A549 (cell line): ENCODE measurements around the gene SLC9C2. TPM values are rescaled to one million over a fixed set of nuclear protein-coding genes. Genes with fewer than 3 reads are reported as not detected.
"Not testable (repeated sequence)": the region's sequence is repeated elsewhere in the genome, so short reads cannot be mapped to it uniquely, and the experiment has no call there.

Experiments
- ATAC-seq, 2 experiments: fragments of 200-7000 bp in 1 of 2; fragments of >200 bp in 1 of 2; cut with Nextera tagmentation in 1 of 2; cut with Tn5 transposase in 1 of 2; 3 replicates each; pipeline versions ENCODE4 v1.8.0 to v1.9.1; 2018 to 2020; ENCODE audit warnings: mild to moderate bottlenecking in 1 of 2, moderate library complexity in 1 of 2
- CTCF ChIA-PET: fragments of 300-600 bp; sonication (Branson Sonifier 250); formaldehyde crosslinking; extraction: SDS; loops from one replicate; lab custom pipeline; 2021; ENCODE audit warnings: antibody characterized with exemption, inconsistent platforms; lab: Yijun Ruan, JAX
- POLR2A ChIA-PET: fragments of 350-600 bp; formaldehyde crosslinking; extraction: SDS; loops from one replicate; lab custom pipeline; 2021; ENCODE audit warnings: antibody characterized with exemption, inconsistent platforms; lab: Yijun Ruan, JAX
- DNase-seq, 2 experiments: peaks; one replicate each; pipeline versions ENCODE4 v3.0.0 to v3.0.0-alpha.2; 2011 to 2016; ENCODE audit warnings: low read depth in 1 of 2, low spot score in 1 of 2
- FAIRE-seq: peaks from 2 replicates; lab custom pipeline; 2011; peaks lifted over from hg19 to GRCh38; lab: Jason Lieb, UNC
- H3K27ac ChIP-seq, 2 experiments: fragments of >200 bp; sonication (Bioruptor Twin); formaldehyde crosslinking; 3 replicates each; pipeline ENCODE4 v1.5.1; 2016 to 2017
- H3K4me1 ChIP-seq: fragments of >200 bp; sonication (Bioruptor Twin); formaldehyde crosslinking; 3 replicates; pipeline ENCODE4 v1.6.1; 2016
- H3K4me2 ChIP-seq: fragments of >200 bp; sonication (Bioruptor Twin); formaldehyde crosslinking; 3 replicates; pipeline ENCODE4 v1.6.1; 2016
- H3K4me3 ChIP-seq: fragments of >200 bp; sonication (Bioruptor Twin); formaldehyde crosslinking; 3 replicates; pipeline ENCODE4 v1.5.1; 2016
- H3K9me3 ChIP-seq: fragments of >200 bp; sonication (Bioruptor Twin); formaldehyde crosslinking; 3 replicates; pipeline ENCODE4 v1.6.1; 2016
- BHLHE40 ChIP-seq: IDR thresholded peaks from 2 replicates; pipeline ENCODE4 v1.6.1; 2012; ENCODE audit warnings: low read depth, low read length, inconsistent platforms
- CEBPB ChIP-seq, 2 experiments: fragments of >200 bp in 1 of 2; sonication (Bioruptor Twin) in 1 of 2; formaldehyde crosslinking in 1 of 2; IDR thresholded peaks; 2 replicates each; pipeline ENCODE4 v1.6.1; 2012 to 2016
- CHD2 ChIP-seq: fragments of 150-350 bp; IDR thresholded peaks from 2 replicates; pipeline ENCODE4 v1.6.1; 2014; ENCODE audit warnings: low read length; ENCODE audit not compliant: partially characterized antibody
- FOSL2 ChIP-seq, 2 experiments: fragments of 450-650 bp in 1 of 2; fragments of >200 bp in 1 of 2; sonication (Bioruptor Twin) in 1 of 2; formaldehyde crosslinking; IDR thresholded peaks; 2 replicates each; pipeline versions ENCODE4 v1.5.0 to v1.6.1; 2016 to 2020; ENCODE audit warnings: mild to moderate bottlenecking in 1 of 2, moderate library complexity in 1 of 2
- FOXS1 ChIP-seq: fragments of 250-450 bp; sonication (Bioruptor Pico); IDR thresholded peaks from 2 replicates; pipeline ENCODE4 v1.5.0; 2020; ENCODE audit warnings: mild to moderate bottlenecking, moderate library complexity
- HOXA7 ChIP-seq: fragments of 250-450 bp; sonication (Bioruptor Pico); IDR thresholded peaks from 2 replicates; pipeline ENCODE4 v1.5.0; 2020; ENCODE audit warnings: mild to moderate bottlenecking, moderate library complexity
- HOXB5 ChIP-seq: fragments of 250-450 bp; sonication (Bioruptor Pico); IDR thresholded peaks from 2 replicates; pipeline ENCODE4 v1.5.0; 2020; ENCODE audit warnings: mild to moderate bottlenecking, moderate library complexity
- JUN ChIP-seq, 2 experiments: fragments of >200 bp; sonication (Bioruptor Twin); formaldehyde crosslinking; IDR thresholded peaks; 2 replicates in 1 of 2; 3 replicates in 1 of 2; pipeline ENCODE4 v1.6.1; 2016 to 2017
- KDM5A ChIP-seq: fragments of 200-600 bp; sonication (generic); IDR thresholded peaks from 2 replicates; pipeline ENCODE4 v1.6.1; 2016; ENCODE audit warnings: antibody characterized with exemption, mild to moderate bottlenecking
- MAZ ChIP-seq: fragments of 150-350 bp; IDR thresholded peaks from 2 replicates; pipeline ENCODE4 v1.6.1; 2014; ENCODE audit warnings: antibody characterized with exemption, low read depth, low read length, borderline replicate concordance
- NFE2L2 ChIP-seq: fragments of 150-350 bp; conservative IDR thresholded peaks from 2 replicates; pipeline ENCODE4 v1.6.1; 2014; ENCODE audit warnings: low read length
- NR3C1 ChIP-seq: fragments of >200 bp; sonication (Bioruptor Twin); formaldehyde crosslinking; IDR thresholded peaks from 3 replicates; pipeline ENCODE4 v1.6.1; 2017
- PHF8 ChIP-seq: fragments of 200-600 bp; sonication (generic); IDR thresholded peaks from 2 replicates; pipeline ENCODE4 v1.6.1; 2016; ENCODE audit warnings: low read depth, mild to moderate bottlenecking, antibody characterized with exemption, moderate library complexity, borderline replicate concordance
- POLR2A ChIP-seq: IDR thresholded peaks from 2 replicates; pipeline ENCODE4 v1.6.1; 2012; ENCODE audit warnings: mild to moderate bottlenecking, low read length
- POLR2AphosphoS2 ChIP-seq: conservative IDR thresholded peaks from 2 replicates; pipeline ENCODE4 v1.6.1; 2012; ENCODE audit warnings: low read length, improper control_type of control experiment, inconsistent platforms
- RCOR1 ChIP-seq: fragments of 150-350 bp; IDR thresholded peaks from 2 replicates; pipeline ENCODE4 v1.6.1; 2014; ENCODE audit warnings: antibody characterized with exemption, low read length, low read depth
- RFX5 ChIP-seq: fragments of 450-650 bp; IDR thresholded peaks from 2 replicates; pipeline ENCODE4 v1.7.1; 2014; ENCODE audit warnings: antibody characterized with exemption, mild to moderate bottlenecking, moderate library complexity
- SMC3 ChIP-seq: fragments of >200 bp; sonication (Bioruptor Twin); formaldehyde crosslinking; IDR thresholded peaks from 3 replicates; pipeline ENCODE4 v1.6.1; 2018; ENCODE audit warnings: inconsistent platforms
- ZFP36 ChIP-seq: fragments of 450-650 bp; IDR thresholded peaks from 2 replicates; pipeline ENCODE4 v1.6.1; 2014; ENCODE audit warnings: borderline replicate concordance; ENCODE audit not compliant: partially characterized antibody
- WGBS: methylation state at CpG from one replicate; pipeline ENCODE4 v1.1.6; 2017; ENCODE audit errors: missing lambda C conversion rate; 5-methylcytosine and 5-hydroxymethylcytosine counted together
- polyA plus RNA-seq, 4 experiments: library from polyadenylated mRNA; depleted of rRNA in 3 of 4; stranded (reverse); fragments of >200 nt; fragmentation: RNase III in 1 of 4; extraction: RNeasy Plus Mini Kit Qiagen cat#74134 plus additional on column Dnase treatment in 1 of 4; gene quantifications; 2 replicates in 3 of 4; 3 replicates in 1 of 4; pipeline ENCODE4 v1.2.3, GENCODE V29; 2011 to 2017
- TF ChIP-seq, protein P1 (sequence below): IDR thresholded peaks from 2 replicates; pipeline ENCODE4 v1.6.1; 2012

The SLC9C2 gene
- polyA plus RNA-seq, 2 of the 4 experiments (the other 2 are of a cell fraction) = not detected

GRCh38 chr1:173467426-173467825, 135.4 kb downstream of the SLC9C2 start:
- no peak for DNase-seq
- WGBS = 70% methylated on average over 4 of the region's 4 CpGs
- TF ChIP-seq BHLHE40 (no peak), NR3C1 (no peak), RCOR1 (no peak), FOSL2 (IDR thresholded peaks at IDR 0.05) (no peak), FOSL2 (CRISPR knock-in tag; IDR thresholded peaks at IDR 0.05) (no peak), POLR2A (no peak), HOXA7 (CRISPR knock-in tag) (no peak), POLR2AphosphoS2 (no peak), CHD2 (no peak), RFX5 (no peak), NFE2L2 (no peak), PHF8 (no peak), SMC3 (no peak), CEBPB (IDR thresholded peaks at IDR 0.05) (no peak), MAZ (no peak), ZFP36 (no peak), JUN (IDR thresholded peaks at IDR 0.05) (no peak), FOXS1 (CRISPR knock-in tag) (no peak)
- TF ChIP-seq, protein P1, sequence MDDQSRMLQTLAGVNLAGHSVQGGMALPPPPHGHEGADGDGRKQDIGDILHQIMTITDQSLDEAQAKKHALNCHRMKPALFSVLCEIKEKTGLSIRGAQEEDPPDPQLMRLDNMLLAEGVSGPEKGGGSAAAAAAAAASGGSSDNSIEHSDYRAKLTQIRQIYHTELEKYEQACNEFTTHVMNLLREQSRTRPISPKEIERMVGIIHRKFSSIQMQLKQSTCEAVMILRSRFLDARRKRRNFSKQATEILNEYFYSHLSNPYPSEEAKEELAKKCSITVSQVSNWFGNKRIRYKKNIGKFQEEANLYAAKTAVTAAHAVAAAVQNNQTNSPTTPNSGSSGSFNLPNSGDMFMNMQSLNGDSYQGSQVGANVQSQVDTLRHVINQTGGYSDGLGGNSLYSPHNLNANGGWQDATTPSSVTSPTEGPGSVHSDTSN = no peak
- Histone ChIP-seq H3K9me3 (peaks cover 35% of the 10 kb centered on the region), H3K4me1 (no peaks in the 10 kb centered on the region), H3K27ac (no peak overlapping the region), H3K4me3 (no peak overlapping the region), H3K4me2 (no peak overlapping the region)
- POLR2A ChIA-PET = no interaction called here
- no peak for FAIRE-seq
- CTCF ChIA-PET = no interaction called here
- no peak for ATAC-seq

DNA sequence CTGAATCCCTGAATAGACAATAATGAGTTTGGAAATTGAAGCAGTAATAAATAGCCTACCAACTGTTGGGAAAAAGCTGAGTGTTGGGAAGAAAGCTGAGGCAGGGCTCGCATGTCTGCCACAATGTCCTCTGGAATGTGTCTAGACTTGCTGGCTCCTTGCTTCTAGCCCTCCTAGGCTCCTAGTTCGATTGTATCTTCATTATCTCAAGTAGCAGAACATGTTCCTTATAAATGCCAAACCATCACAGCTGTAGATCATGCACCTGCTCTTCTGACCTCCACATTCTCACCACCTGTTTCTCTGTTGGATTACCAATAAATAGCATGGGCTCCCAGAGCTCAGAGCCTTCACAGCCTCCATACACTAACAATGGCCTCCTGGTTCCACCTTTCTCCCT, 138.7 kb downstream of the SLC9C2 start:
- H3K27ac ChIP-seq, POLR2A ChIA-PET, DNase-seq, FAIRE-seq, H3K4me1 ChIP-seq, ATAC-seq, H3K4me3 ChIP-seq, H3K4me2 ChIP-seq: not testable (repeated sequence)
- CTCF ChIA-PET = interaction anchor here (1.0 kb wide), 1 partner anchor 15 kb away, joined by 3 read pairs; no protein-coding TSS in a partner anchor
- 40% methylated on average over 2 of the region's 2 CpGs for WGBS
- peaks cover 23% of the 10 kb centered on the region; the same call in 2 of the 3 replicates for H3K9me3 ChIP-seq

DNA sequence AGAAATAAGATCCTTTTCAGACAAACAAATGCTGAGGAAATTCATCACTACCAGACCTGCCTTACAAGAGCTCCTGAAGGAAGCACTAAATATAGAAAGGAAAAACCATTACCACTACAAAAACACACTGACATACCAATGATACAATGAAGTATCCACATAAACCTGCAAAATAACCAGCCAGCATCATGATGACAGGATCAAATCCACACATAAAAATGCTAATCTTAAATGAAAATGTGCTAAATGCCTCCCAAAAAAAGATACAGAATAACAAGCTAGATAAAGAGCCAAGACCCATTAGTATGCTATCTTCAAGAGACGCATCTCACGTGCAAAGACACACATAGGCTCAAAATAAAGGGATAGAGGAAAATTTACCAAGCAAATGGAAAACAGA, 140.2 kb downstream of the SLC9C2 start:
- CTCF ChIA-PET = interaction anchor here (0.9 to 2.1 kb wide), 3 partner anchors 14 to 43 kb away, joined by 3 to 6 read pairs (median 3); partner anchors contain the start of gene PRDX6
- DNase-seq, H3K27ac ChIP-seq, ATAC-seq, POLR2A ChIA-PET, FAIRE-seq, H3K4me2 ChIP-seq, H3K4me3 ChIP-seq, H3K4me1 ChIP-seq: not testable (repeated sequence)
- 88% methylated on average over 2 of the region's 2 CpGs for WGBS
- peaks cover 18% of the 10 kb centered on the region; the same call in 2 of the 3 replicates for H3K9me3 ChIP-seq

DNA sequence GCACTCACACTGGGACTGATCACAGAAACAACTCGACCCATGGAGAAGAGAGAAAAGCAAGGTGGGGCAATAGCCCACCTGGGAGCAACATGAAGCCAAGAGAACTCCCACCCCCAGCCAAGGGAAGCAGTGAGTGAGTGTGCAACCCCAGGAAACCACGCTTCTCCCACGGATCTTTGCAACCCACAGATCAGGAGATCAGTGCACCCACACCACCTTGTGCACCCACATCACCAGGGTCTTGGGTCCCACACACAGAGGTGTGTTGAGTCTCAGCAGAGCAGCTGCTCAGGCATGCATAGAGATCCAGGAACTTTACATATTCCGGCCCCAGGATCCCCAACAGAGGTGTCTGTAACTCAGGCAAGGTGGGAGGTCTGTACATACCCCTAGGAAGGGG, 143.0 kb downstream of the SLC9C2 start:
- no peak for DNase-seq
- WGBS = 53% methylated on average over 3 of the region's 4 CpGs
- Histone ChIP-seq H3K9me3 (0 out of 3 replicates have a peak, but pooled peaks cover 3% of the 10 kb centered on the region), H3K27ac (no peak overlapping the region), H3K4me3 (no peak overlapping the region), H3K4me1 (no peaks in the 10 kb centered on the region), H3K4me2 (no peak overlapping the region)
- ChIA-PET POLR2A (no interaction called here), CTCF (no interaction called here)
- ATAC-seq = no peak
- TF ChIP-seq FOSL2 (IDR thresholded peaks at IDR 0.05) (no peak), FOSL2 (CRISPR knock-in tag; IDR thresholded peaks at IDR 0.05) (no peak), FOXS1 (CRISPR knock-in tag) (no peak), KDM5A (no peak), HOXB5 (CRISPR knock-in tag) (no peak)
- no peak for FAIRE-seq
